GM19397 (cell line): ENCODE results near the gene CHRNA1.
"Not testable (repeated sequence)": the region's sequence is repeated elsewhere in the genome, so short reads cannot be mapped to it uniquely, and the experiment has no call there.

Experiments
- ATAC-seq: cut with Tn5 transposase; IDR thresholded peaks from one replicate; pipeline ENCODE4 v1.9.1; 2021; ENCODE audit warnings: mild to moderate bottlenecking, moderate library complexity; ENCODE audit not compliant: unreplicated experiment

Gene CHRNA1

DNA sequence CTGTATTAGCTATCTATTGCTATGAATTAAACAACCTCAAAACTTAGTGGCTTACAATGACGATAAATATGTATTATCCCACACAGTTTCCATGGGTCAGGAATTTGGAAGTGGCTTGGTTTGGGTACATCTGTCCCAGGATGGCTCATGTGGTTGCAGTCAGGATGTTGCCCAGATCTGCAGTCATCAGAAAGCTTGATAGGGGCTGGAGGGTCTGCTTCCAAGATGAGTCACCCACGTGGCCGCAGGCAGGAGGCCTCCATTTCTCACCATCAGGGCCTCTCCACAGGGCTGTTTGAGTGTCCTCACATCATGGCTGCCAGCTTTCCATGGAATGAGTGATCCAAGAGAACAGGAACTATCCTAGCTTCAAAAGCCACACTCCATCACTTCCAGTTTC is 46.4 kb downstream of the CHRNA1 start:
- ATAC-seq = no peak

DNA sequence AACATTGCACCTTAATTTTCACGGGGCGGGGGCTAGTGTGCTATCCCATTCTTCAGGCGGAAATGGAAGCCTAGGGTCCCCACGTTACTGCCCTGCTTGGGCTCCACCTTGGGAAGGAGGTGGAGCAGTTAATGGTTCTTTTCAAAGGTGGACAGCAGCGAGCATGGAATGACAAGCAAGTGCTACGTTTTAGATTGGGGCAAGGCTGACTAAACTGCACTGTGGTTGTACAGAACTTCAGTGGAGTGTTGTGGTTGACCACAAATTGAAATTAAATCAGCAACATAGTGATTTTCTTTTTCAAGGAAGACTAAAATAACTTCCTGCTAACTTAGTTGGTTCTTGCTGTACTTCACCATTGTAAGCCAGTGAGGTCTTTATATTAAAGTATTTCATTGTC is 47.0 kb downstream of the CHRNA1 start:
- no peak for ATAC-seq

DNA sequence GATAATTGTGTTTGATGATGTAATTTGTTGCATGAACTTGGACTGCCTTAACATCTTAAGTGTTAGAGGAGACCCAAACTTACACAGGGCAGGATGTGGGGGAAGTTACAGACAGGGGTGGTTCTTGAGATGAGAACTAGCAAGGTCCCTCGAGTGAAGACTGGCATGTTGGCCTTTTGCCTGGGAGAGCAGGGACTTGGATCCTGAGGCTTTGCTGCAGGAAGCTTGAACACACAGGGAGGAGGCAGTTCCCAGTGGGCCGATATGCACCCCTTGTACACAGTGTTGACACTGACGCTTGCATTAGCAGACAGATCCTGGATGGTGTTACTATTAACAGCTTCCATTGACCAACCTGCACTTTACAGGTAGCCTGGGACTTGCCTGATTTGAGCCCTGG is 47.5 kb downstream of the CHRNA1 start:
- ATAC-seq = no peak

DNA sequence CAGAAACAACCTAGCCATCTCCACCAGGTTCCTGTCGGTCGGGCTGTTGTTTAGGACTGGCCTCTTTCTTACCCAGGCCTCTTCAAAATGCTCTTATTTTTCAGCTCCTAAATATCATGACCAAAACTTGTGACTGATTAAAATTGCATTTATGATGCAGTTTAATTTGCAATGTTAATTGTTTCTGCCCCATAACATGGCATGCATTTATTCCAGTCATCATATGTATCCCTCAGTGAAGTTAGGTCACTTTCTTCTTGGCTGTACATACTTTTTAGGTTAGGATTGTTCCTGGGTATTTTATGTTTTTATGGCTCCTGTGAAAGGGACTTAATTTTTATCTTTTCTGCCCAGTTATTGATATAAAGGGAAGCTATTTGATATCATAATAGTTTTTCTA is 50.6 kb downstream of the CHRNA1 start:
- no peak for ATAC-seq

DNA sequence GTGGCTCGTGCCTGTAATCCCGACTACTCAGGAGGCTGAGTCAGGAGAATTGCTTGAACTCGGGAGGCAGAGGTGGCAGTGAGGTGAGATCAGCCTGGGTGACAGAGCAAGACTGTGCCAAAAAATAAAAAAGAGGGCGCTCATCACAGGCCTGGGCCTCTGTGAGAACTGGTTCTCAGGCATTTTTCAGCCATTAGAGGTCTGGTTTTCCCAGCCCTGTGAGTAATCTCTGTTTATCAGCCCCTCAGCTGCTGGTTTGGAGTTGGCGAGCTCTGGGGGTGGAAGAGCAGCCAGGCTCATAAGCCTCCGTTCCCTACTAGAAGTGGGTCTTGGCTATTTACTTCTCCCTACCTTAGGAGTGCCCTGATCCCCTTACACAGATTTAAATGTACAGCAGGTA is 53.1 kb downstream of the CHRNA1 start:
- no peak for ATAC-seq

DNA sequence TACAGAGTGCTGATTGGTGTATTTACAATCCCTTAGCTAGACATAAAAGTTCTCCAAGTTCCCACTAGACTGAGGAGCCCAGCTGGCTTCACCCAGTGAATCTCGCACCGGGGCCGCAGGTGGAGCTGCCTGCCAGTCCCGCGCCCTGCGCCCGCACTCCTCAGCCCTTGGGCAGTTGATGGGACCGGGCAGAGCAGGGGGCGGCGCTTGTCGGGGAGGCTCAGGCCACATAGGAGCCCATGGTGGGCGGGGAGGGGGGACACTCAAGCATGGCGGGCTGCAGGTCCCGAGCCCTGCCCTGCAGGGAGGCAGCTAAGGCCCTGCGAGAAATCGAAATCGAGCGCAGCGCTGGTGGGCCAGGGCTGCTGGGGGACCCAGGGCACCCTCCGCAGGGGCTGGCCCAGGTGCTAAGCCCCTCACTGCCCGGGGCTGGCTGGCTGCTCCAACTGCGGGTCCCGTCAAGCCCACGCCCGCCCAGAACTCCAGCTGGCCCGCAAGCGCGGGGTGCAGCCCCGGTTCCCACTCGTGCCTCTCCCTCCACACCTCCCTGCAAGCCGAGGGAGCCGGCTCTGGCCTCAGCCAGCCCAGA is 54.8 kb downstream of the CHRNA1 start:
- ATAC-seq = not testable (repeated sequence)

DNA sequence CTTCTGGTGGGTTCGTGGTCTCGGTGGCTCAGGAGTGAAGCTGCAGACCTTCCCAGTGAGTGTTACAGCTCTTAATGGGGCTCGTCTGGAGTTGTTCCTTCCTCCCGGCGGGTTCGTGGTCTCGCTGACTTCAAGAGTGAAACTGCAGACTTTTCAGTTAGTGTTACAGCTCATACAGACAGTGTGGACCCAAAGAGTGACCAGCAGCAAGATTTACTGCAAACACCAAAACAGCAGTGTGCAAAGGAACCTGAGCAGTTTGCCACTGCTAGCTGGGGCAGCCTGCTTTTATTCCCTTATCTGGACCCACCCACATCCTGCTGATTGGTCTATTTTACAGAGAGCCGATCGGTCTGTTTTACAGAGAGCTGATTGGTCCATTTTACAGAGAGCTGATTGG is 55.6 kb downstream of the CHRNA1 start:
- no peak for ATAC-seq

DNA sequence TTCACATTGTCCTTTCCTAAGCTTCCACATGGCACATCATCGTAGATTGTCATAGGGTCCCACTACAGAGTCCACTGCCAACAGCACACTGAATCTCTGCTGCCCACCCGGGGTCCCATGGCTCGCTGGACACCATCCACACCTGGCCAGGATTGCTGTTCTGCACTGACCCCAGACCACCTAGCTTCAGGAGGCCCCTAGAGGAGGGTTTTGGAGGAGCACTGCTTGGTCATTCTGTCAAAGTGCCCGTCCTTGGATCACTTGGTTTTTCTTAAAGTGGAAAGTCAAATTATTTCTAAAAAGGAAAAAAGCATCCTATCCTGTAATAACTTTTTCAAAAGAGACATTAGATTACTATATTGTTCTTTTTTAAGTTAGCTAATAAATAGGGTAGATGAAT is 59.0 kb downstream of the CHRNA1 start:
- no peak for ATAC-seq

DNA sequence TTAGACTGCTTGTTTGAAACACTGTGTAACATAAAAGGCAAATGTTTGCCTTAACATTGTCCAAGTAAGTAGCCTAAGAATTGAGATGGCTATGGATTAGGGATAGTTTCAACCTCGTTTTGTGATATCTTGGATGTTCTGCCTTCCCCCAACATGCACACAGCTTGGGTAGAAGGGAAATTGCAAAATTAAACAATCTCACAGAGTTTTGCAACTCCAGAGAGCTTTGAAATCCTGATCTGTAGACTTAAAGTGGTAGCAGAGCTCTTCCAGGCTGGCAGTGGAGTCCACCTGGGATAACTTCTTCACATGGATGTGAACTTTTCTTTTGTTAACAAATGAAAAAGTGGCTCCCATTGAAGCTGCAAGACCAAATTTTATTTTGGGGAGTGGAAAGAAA is 59.6 kb downstream of the CHRNA1 start:
- no peak for ATAC-seq

DNA sequence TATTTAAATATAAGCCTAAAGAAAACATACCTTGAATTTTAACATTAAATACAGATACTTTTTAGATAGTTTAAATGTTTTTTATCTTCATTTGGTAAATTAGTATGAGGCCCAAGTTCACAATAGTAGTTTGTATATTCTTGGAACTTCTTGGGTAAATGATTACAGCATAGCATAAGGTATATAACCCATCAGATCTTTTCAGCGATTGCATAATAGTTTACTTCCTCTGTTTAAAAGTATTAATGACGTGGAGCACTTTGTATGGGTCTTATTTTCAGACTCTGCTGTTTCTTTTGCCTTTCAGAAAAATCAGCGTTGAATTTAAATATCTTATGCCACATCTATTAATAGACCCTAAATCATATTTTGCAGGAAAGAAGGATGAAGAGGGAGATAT is 60.2 kb downstream of the CHRNA1 start:
- ATAC-seq = no peak

DNA sequence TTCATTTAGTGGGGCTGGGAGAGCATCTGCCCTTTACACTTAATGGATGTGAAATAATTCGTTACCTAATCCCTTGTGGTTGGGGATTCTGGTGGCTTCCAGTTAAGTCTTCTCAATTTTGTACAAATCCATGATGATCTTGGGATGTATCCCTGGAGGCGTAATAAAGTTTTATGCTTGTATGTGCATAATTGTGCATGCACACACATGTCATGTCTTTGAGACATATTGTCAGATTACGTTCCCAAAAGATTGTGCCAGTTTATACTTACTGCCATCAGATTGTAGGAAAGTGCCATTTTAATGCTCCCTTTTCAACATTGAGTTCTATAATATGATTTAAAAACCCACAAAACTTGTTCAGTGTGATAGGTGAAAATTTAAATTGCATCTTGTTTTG is 60.8 kb downstream of the CHRNA1 start:
- ATAC-seq = no peak

DNA sequence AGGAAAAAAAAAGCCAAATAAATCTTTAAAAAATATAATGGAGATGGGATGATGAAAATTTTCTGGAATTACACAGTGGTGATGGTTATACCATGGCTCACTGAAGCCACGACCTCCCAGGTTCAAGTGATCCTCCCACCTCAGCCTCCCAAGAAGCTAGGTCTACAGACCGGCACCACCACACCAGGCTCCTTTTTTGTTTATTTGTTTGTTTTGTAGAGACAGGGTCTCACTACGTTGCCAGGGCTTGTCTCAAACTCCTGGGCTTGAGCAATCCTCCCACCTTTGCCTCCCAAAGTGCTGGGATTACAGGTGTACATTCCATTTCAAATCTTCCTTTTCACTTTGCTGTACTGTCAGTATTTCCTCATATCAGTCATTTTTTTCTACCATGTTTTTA is 61.7 kb downstream of the CHRNA1 start:
- no peak for ATAC-seq

DNA sequence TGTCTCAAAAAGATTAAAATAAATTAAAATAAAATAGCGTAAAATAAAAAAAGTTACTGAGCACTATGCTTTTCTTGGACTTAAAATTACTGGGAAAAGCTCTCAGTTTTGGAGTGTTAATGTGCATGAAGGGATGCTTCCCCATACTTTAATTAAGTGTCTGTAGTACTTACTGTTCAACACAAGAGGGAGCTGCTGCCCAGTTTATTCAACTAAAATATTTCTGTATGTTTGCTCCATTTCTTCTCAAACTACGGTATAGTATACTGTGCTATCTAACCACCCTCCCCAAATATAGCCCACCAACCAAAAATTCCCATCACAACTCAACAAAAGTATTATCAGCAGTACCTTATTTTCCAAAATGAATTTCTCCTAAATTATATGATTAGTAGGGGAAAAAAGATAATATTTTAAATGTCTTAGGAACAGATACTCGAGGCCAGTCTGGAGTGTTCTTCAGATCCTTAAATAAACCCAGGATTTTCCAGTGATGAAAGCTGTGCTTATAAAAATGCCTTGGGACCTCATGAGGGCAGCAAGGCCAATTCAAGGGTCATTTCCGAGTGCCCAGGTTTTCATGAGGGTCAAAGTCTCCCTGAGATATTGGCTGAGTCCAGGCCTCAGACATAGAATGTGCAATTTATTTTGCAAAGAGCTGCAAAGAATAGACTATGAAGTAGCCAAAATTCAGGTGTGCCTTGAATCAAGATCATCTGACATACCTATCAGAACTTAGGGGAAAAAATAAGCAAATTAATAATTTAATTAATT is 64.1 kb downstream of the CHRNA1 start:
- ATAC-seq = no peak
